ENCODE measurements around the gene TAF15.

DNA sequence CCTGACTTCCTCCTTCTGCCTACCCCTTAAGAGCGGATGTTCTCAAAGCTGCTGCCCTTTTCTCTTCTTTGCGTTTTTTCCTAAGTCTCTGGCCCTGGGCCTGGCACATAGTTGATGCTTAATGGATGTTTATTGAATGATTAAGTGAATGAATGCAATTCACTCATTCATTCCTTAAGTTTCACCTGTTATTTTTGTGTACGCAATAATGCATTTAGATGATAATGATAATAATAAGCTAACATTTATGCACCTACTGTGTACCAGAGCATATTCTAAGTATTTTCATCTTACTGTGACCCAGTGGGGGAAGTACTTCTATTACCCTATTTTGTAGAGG, 66.5 kb downstream of the TAF15 start:
- TF ChIP-seq, protein P1, sequence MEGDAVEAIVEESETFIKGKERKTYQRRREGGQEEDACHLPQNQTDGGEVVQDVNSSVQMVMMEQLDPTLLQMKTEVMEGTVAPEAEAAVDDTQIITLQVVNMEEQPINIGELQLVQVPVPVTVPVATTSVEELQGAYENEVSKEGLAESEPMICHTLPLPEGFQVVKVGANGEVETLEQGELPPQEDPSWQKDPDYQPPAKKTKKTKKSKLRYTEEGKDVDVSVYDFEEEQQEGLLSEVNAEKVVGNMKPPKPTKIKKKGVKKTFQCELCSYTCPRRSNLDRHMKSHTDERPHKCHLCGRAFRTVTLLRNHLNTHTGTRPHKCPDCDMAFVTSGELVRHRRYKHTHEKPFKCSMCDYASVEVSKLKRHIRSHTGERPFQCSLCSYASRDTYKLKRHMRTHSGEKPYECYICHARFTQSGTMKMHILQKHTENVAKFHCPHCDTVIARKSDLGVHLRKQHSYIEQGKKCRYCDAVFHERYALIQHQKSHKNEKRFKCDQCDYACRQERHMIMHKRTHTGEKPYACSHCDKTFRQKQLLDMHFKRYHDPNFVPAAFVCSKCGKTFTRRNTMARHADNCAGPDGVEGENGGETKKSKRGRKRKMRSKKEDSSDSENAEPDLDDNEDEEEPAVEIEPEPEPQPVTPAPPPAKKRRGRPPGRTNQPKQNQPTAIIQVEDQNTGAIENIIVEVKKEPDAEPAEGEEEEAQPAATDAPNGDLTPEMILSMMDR (IDR thresholded peaks at IDR 0.05; ENCODE audit: low read depth, low read length) = no peak
- no peak for TF ChIP-seq EZH2phosphoT487 (IDR thresholded peaks at IDR 0.05; ENCODE audit: low read depth)

All from OCI-LY3 (cell line).